Lower lobe of right lung (tissue), 2 donors: ENCODE results near the gene AGPAT3. TPM values are rescaled to one million over a fixed set of nuclear protein-coding genes. Genes with fewer than 3 reads are reported as not detected.

Source experiments
- ATAC-seq, 2 donors: fragments of 200-7000 bp; cut with Tn5 transposase; one replicate each; pipeline ENCODE4 v1.9.1; 2020 to 2022; ENCODE audit warnings: mild to moderate bottlenecking in 2 of 2, moderate library complexity in 2 of 2
- DNase-seq: peaks from one replicate; pipeline ENCODE4 v3.0.0-alpha.2; 2020
- H3K27ac ChIP-seq: fragments of 200-600 bp; one replicate; pipeline ENCODE4 v1.8.0; 2022
- H3K27me3 ChIP-seq: fragments of 200-600 bp; one replicate; pipeline ENCODE4 v1.8.0; 2022; ENCODE audit warnings: low read depth
- H3K36me3 ChIP-seq: fragments of 200-600 bp; one replicate; pipeline ENCODE4 v1.8.0; 2022; ENCODE audit warnings: mild to moderate bottlenecking
- H3K4me1 ChIP-seq: fragments of 200-600 bp; one replicate; pipeline ENCODE4 v1.8.0; 2022
- H3K4me3 ChIP-seq: fragments of 200-600 bp; one replicate; pipeline ENCODE4 v1.8.0; 2022; ENCODE audit warnings: mild to moderate bottlenecking
- H3K9me3 ChIP-seq: fragments of 200-600 bp; one replicate; pipeline ENCODE4 v1.8.0; 2022
- intact Hi-C: fragments of 100-400 bp; cut with DNase I; formaldehyde crosslinking; loops from one replicate; pipeline ENCODE4 v1.11.0; 2022
- total RNA-seq: library from RNA; stranded (reverse); fragmentation: NEBNext Ultra II Directional; extraction: Animal tissue kit (Norgen Biotek cat#: 25700); gene quantifications from one replicate; pipeline ENCODE4 v1.2.1, GENCODE V29; 2021
- TF ChIP-seq, protein P1 (sequence below): fragments of 200-600 bp; IDR thresholded peaks from one replicate; pipeline ENCODE4 v1.8.0; 2022; ENCODE audit warnings: antibody characterized with exemption, mild to moderate bottlenecking
- donor health status: DM: no; HTN: yes; CAD: no; lungs with severe emphysema.

Gene AGPAT3
- total RNA-seq, 1 donor from 2014 or later: 83.3 TPM

- Histone ChIP-seq H3K4me3 (no peak overlapping the region), H3K36me3 (no peaks in the 10 kb centered on the region), H3K27ac (no peak overlapping the region), H3K4me1 (peaks cover 18% of the 10 kb centered on the region), H3K9me3 (no peaks in the 10 kb centered on the region), H3K27me3 (peaks cover 14% of the 10 kb centered on the region)
- DNase-seq: no peak
- no peak for ATAC-seq
- intact Hi-C loops: no loop called here
- TF ChIP-seq, protein P1, sequence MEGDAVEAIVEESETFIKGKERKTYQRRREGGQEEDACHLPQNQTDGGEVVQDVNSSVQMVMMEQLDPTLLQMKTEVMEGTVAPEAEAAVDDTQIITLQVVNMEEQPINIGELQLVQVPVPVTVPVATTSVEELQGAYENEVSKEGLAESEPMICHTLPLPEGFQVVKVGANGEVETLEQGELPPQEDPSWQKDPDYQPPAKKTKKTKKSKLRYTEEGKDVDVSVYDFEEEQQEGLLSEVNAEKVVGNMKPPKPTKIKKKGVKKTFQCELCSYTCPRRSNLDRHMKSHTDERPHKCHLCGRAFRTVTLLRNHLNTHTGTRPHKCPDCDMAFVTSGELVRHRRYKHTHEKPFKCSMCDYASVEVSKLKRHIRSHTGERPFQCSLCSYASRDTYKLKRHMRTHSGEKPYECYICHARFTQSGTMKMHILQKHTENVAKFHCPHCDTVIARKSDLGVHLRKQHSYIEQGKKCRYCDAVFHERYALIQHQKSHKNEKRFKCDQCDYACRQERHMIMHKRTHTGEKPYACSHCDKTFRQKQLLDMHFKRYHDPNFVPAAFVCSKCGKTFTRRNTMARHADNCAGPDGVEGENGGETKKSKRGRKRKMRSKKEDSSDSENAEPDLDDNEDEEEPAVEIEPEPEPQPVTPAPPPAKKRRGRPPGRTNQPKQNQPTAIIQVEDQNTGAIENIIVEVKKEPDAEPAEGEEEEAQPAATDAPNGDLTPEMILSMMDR: no peak
Observed at GRCh38 chr21:43832158-43832550, 32.9 kb upstream of the AGPAT3 start.

- peaks cover 12% of the 10 kb centered on the region for H3K27me3 ChIP-seq
- H3K9me3 ChIP-seq: no peaks in the 10 kb centered on the region
- TF ChIP-seq, protein P1: no peak
- H3K4me1 ChIP-seq: peaks cover 18% of the 10 kb centered on the region
- no peak for ATAC-seq
- H3K27ac ChIP-seq: no peak overlapping the region
- intact Hi-C loops: no loop called here
- no peak for DNase-seq
- no peaks in the 10 kb centered on the region for H3K36me3 ChIP-seq
- H3K4me3 ChIP-seq: no peak overlapping the region
Observed at GRCh38 chr21:43832648-43833047, 32.4 kb upstream of the AGPAT3 start.

GRCh38 chr21:43834146-43834905, 30.7 kb upstream of the AGPAT3 start:
- no peak for ATAC-seq
- no peaks in the 10 kb centered on the region for H3K9me3 ChIP-seq
- no peaks in the 10 kb centered on the region for H3K36me3 ChIP-seq
- intact Hi-C loops: no loop called here
- peaks cover 18% of the 10 kb centered on the region for H3K4me1 ChIP-seq
- H3K27me3 ChIP-seq: peaks cover 9% of the 10 kb centered on the region
- TF ChIP-seq, protein P1: no peak
- H3K4me3 ChIP-seq: no peak overlapping the region
- no peak overlapping the region for H3K27ac ChIP-seq
- no peak for DNase-seq

DNA sequence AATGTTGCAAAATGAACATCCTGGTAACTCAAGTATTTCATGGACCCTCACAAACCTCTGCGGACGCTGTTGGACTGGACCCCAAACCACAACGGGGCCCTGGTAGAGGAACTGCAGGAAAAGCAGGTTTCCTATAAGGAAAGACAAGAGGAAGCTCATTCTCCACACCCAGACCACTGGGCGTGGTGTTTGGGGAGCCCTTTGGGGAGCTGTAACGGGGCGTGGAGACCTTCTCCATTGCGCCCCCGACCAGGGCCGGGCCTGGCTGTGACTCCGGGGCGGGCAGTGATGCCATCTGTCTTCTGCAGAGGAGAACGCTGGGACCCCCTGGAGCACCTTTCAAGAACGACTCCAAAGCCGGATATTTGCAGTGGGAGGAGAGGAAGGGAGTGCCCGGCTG, 30.0 kb upstream of the AGPAT3 start:
- intact Hi-C loops: no loop called here
- TF ChIP-seq, protein P1: no peak
- Histone ChIP-seq H3K4me1 (peaks cover 18% of the 10 kb centered on the region), H3K9me3 (no peaks in the 10 kb centered on the region), H3K27ac (no peak overlapping the region), H3K4me3 (peak overlapping the region; percentile 6), H3K36me3 (no peaks in the 10 kb centered on the region), H3K27me3 (peaks cover 6% of the 10 kb centered on the region)
- no peak for DNase-seq
- peak in 1 of 2 donors; percentile 9 for ATAC-seq

- H3K9me3 ChIP-seq: no peaks in the 10 kb centered on the region
- no peak overlapping the region for H3K27ac ChIP-seq
- H3K4me3 ChIP-seq: no peak overlapping the region
- no peaks in the 10 kb centered on the region for H3K27me3 ChIP-seq
- TF ChIP-seq, protein P1: no peak
- peaks cover 18% of the 10 kb centered on the region for H3K4me1 ChIP-seq
- ATAC-seq (no peak), DNase-seq (no peak)
- no peaks in the 10 kb centered on the region for H3K36me3 ChIP-seq
- intact Hi-C loops: no loop called here
Observed at GRCh38 chr21:43835861-43836260, 29.2 kb upstream of the AGPAT3 start.
